OCI-LY1 (cell line): ENCODE results near the gene ESAM.

Experiments
- CTCF ChIP-seq: fragments of 200-600 bp; sonication (generic), shearing (Covaris generic); IDR thresholded peaks from 2 replicates; pipeline ENCODE4 v1.5.1; 2017; ENCODE audit warnings: mild to moderate bottlenecking, antibody characterized with exemption, low read length, moderate library complexity, mixed read lengths
- EZH2 ChIP-seq: fragments of 200-600 bp; sonication (generic), shearing (Covaris generic); IDR thresholded peaks from 2 replicates; pipeline ENCODE4 v1.8.0; 2017; ENCODE audit warnings: borderline replicate concordance, mixed run types, mild to moderate bottlenecking, antibody characterized with exemption, low read length, moderate library complexity, mixed read lengths

DNA sequence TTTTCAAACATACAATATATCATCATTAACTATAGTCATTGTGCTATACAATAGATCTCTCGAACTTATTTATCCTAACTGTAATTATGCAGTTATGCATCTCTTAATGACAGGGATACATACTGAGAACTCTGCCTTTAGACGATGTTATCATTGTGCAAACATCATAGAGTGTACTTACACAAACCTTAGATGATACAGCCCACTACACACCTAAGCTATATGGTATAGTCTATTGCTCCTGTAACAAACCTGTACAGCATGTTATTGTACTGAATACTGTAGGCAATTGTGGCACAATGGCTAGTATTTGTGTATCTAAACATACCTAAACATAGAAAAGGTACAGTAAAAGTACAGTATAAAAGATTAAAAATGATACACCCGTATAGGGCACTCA is 49.7 kb downstream of the ESAM start:
- no peak for TF ChIP-seq CTCF
- TF ChIP-seq EZH2, result no peak
